GM21381 (cell line): Measurements from ENCODE around the gene TSPY1.
"Not testable (repeated sequence)": the region's sequence is repeated elsewhere in the genome, so short reads cannot be mapped to it uniquely, and the experiment has no call there.

Source experiments
- ATAC-seq: cut with Tn5 transposase; IDR thresholded peaks from one replicate; pipeline ENCODE4 v1.9.1; 2021; ENCODE audit warnings: mild to moderate bottlenecking, moderate library complexity; ENCODE audit not compliant: unreplicated experiment

Gene TSPY1

GRCh38 chrY:9466655-9467054 is at the start of gene TSPY1:
Gene TSPY1, plus strand, starts transcription at chrY:9466955. Its CDS starts 46 bp downstream, at chrY:9467001.
- not testable (repeated sequence) for ATAC-seq

- ATAC-seq = not testable (repeated sequence)
Measured at GRCh38 chrY:9486967-9487366, 20.2 kb downstream of the TSPY1 start, which contains the start of gene TSPY9. Gene TSPY9, plus strand, starts transcription at chrY:9487267. Its CDS starts 46 bp downstream, at chrY:9487313.

GRCh38 chrY:9504396-9504795 is 37.6 kb downstream of the TSPY1 start:
- not testable (repeated sequence) for ATAC-seq

GRCh38 chrY:9516287-9516686 is 49.5 kb downstream of the TSPY1 start:
- ATAC-seq = not testable (repeated sequence)
